Astrocyte (in vitro differentiated cells and primary cell): ENCODE data around the gene PDCD1. TPM values are rescaled to one million over a fixed set of nuclear protein-coding genes. Genes with fewer than 3 reads are reported as not detected.

Experiments
- DNase-seq: peaks from one replicate; pipeline ENCODE4 v3.0.0-alpha.2; 2010; ENCODE audit warnings: low read depth
- FAIRE-seq: peaks from 2 replicates; lab custom pipeline; 2011; peaks lifted over from hg19 to GRCh38; lab: Jason Lieb, UNC
- H2AFZ ChIP-seq: 2 replicates; pipeline ENCODE4 v1.6.0; 2012; ENCODE audit warnings: low read depth, low read length, inconsistent platforms
- H3K27ac ChIP-seq: 2 replicates; pipeline ENCODE4 v1.5.1; 2011; ENCODE audit warnings: low read depth, low read length, inconsistent platforms
- H3K27me3 ChIP-seq: 2 replicates; pipeline ENCODE4 v1.6.0; 2011; ENCODE audit warnings: low read length, inconsistent platforms; ENCODE audit not compliant: insufficient read depth
- H3K36me3 ChIP-seq: 2 replicates; pipeline ENCODE4 v1.5.1; 2011; ENCODE audit warnings: low read length, inconsistent platforms; ENCODE audit not compliant: insufficient read depth
- H3K4me1 ChIP-seq: 2 replicates; pipeline ENCODE4 v1.5.1; 2011; ENCODE audit warnings: low read length, inconsistent platforms; ENCODE audit not compliant: insufficient read depth
- H3K4me2 ChIP-seq: 2 replicates; pipeline ENCODE4 v1.6.0; 2012; ENCODE audit warnings: low read length, inconsistent platforms
- H3K4me3 ChIP-seq: 2 replicates; pipeline ENCODE4 v1.5.1; 2011; ENCODE audit warnings: low read depth, mild to moderate bottlenecking, low read length, inconsistent platforms; ENCODE audit not compliant: insufficient read depth
- H3K79me2 ChIP-seq: 2 replicates; pipeline ENCODE4 v1.6.0; 2012; ENCODE audit warnings: mild to moderate bottlenecking, low read length, inconsistent platforms; ENCODE audit not compliant: insufficient read depth
- H3K9ac ChIP-seq: 2 replicates; pipeline ENCODE4 v1.6.0; 2012; ENCODE audit warnings: mild to moderate bottlenecking, low read length, inconsistent platforms
- H3K9me3 ChIP-seq: 2 replicates; pipeline ENCODE4 v1.5.1; 2012; ENCODE audit warnings: low read depth, mild to moderate bottlenecking, low read length, inconsistent platforms; ENCODE audit not compliant: insufficient read depth
- H4K20me1 ChIP-seq: 2 replicates; pipeline ENCODE4 v1.6.0; 2012; ENCODE audit warnings: low read length, inconsistent platforms; ENCODE audit not compliant: insufficient read depth
- H3K27ac Mint-ChIP-seq: one replicate; pipeline ENCODE4 v1.8.0; 2021; ENCODE audit warnings: mild to moderate bottlenecking, mixed read lengths; ENCODE audit not compliant: unreplicated experiment
- H3K27me3 Mint-ChIP-seq: one replicate; pipeline ENCODE4 v1.8.0; 2021; ENCODE audit warnings: low read depth, mixed read lengths; ENCODE audit not compliant: unreplicated experiment
- H3K36me3 Mint-ChIP-seq: one replicate; pipeline ENCODE4 v1.8.0; 2021; ENCODE audit warnings: low read depth, mixed read lengths; ENCODE audit not compliant: unreplicated experiment
- H3K4me1 Mint-ChIP-seq: one replicate; pipeline ENCODE4 v1.8.0; 2021; ENCODE audit warnings: low read depth, mixed read lengths; ENCODE audit not compliant: unreplicated experiment
- H3K4me3 Mint-ChIP-seq: one replicate; pipeline ENCODE4 v1.8.0; 2021; ENCODE audit warnings: mild to moderate bottlenecking, moderate library complexity, mixed read lengths; ENCODE audit not compliant: unreplicated experiment
- H3K9me3 Mint-ChIP-seq: one replicate; pipeline ENCODE4 v1.8.0; 2021; ENCODE audit warnings: mild to moderate bottlenecking, mixed read lengths; ENCODE audit not compliant: unreplicated experiment
- CTCF ChIP-seq: IDR thresholded peaks from 2 replicates; pipeline ENCODE4 v1.5.1; 2011; ENCODE audit warnings: low read depth, mild to moderate bottlenecking, inconsistent platforms, low read length, moderate library complexity; ENCODE audit not compliant: insufficient read depth
- EZH2 ChIP-seq: IDR thresholded peaks from 2 replicates; pipeline ENCODE4 v1.6.1; 2012; ENCODE audit warnings: mild to moderate bottlenecking, low read length, inconsistent platforms; ENCODE audit not compliant: insufficient read depth
- total RNA-seq: library from RNA; stranded (reverse); gene quantifications from 2 replicates; pipeline ENCODE4 v1.2.1, GENCODE V29; 2021

Gene PDCD1
- total RNA-seq, 1 donor from 2014 or later = not detected

- Histone ChIP-seq H3K4me3 (no peak overlapping the region), H4K20me1 (no peaks in the 10 kb centered on the region), H3K4me1 (no peaks in the 10 kb centered on the region), H2AFZ (peak overlapping the region; percentile 26), H3K36me3 (no peaks in the 10 kb centered on the region), H3K27ac (no peak overlapping the region), H3K79me2 (no peaks in the 10 kb centered on the region), H3K4me2 (no peak overlapping the region), H3K27me3 (peaks cover 28% of the 10 kb centered on the region), H3K9ac (no peak overlapping the region), H3K9me3 (no peaks in the 10 kb centered on the region)
- H3K27me3 Mint-ChIP-seq = peaks cover 30% of the 10 kb centered on the region
- H3K27ac Mint-ChIP-seq = no peak overlapping the region
- H3K4me3 Mint-ChIP-seq = no peak overlapping the region
- FAIRE-seq = no peak
- H3K4me1 Mint-ChIP-seq = no peaks in the 10 kb centered on the region
- TF ChIP-seq CTCF (no peak), EZH2 (no peak)
- DNase-seq = no peak
- peaks cover 2% of the 10 kb centered on the region for H3K36me3 Mint-ChIP-seq
- no peaks in the 10 kb centered on the region for H3K9me3 Mint-ChIP-seq
These were observed 16.0 kb downstream of the PDCD1 start for GRCh38 chr2:241842620-241843211.

GRCh38 chr2:241842067-241842415, 16.7 kb downstream of the PDCD1 start:
- TF ChIP-seq CTCF = no peak
- TF ChIP-seq EZH2 = no peak
- H3K27me3 ChIP-seq = peaks cover 35% of the 10 kb centered on the region
- H3K9me3 ChIP-seq = no peaks in the 10 kb centered on the region
- H3K4me2 ChIP-seq = no peak overlapping the region
- H3K4me3 ChIP-seq = no peak overlapping the region
- FAIRE-seq (no peak), DNase-seq (no peak)
- Mint-ChIP-seq H3K4me3 (no peak overlapping the region), H3K4me1 (no peaks in the 10 kb centered on the region), H3K27ac (no peak overlapping the region), H3K27me3 (peaks cover 34% of the 10 kb centered on the region), H3K9me3 (no peaks in the 10 kb centered on the region), H3K36me3 (peaks cover 2% of the 10 kb centered on the region)
- H3K79me2 ChIP-seq = no peaks in the 10 kb centered on the region
- H3K4me1 ChIP-seq = no peaks in the 10 kb centered on the region
- no peak overlapping the region for H3K9ac ChIP-seq
- no peaks in the 10 kb centered on the region for H4K20me1 ChIP-seq
- H3K36me3 ChIP-seq = no peaks in the 10 kb centered on the region
- H3K27ac ChIP-seq = no peak overlapping the region
- no peak overlapping the region for H2AFZ ChIP-seq
